ENCODE measurements around the gene GRPR.

GRCh38 chrX:16125520-16126149, 2.3 kb downstream of the GRPR start:
- TF ChIP-seq POLR2A (IDR thresholded peaks at IDR 0.05) (no peak), CTCF (IDR thresholded peaks at IDR 0.05) (no peak)
